GM21619 (cell line): Measurements from ENCODE around the gene POFUT1.
"Not testable (repeated sequence)": the region's sequence is repeated elsewhere in the genome, so short reads cannot be mapped to it uniquely, and the experiment has no call there.

Experiments
- ATAC-seq: cut with Tn5 transposase; IDR thresholded peaks from one replicate; pipeline ENCODE4 v1.9.1; 2021; ENCODE audit not compliant: unreplicated experiment

The POFUT1 gene

DNA sequence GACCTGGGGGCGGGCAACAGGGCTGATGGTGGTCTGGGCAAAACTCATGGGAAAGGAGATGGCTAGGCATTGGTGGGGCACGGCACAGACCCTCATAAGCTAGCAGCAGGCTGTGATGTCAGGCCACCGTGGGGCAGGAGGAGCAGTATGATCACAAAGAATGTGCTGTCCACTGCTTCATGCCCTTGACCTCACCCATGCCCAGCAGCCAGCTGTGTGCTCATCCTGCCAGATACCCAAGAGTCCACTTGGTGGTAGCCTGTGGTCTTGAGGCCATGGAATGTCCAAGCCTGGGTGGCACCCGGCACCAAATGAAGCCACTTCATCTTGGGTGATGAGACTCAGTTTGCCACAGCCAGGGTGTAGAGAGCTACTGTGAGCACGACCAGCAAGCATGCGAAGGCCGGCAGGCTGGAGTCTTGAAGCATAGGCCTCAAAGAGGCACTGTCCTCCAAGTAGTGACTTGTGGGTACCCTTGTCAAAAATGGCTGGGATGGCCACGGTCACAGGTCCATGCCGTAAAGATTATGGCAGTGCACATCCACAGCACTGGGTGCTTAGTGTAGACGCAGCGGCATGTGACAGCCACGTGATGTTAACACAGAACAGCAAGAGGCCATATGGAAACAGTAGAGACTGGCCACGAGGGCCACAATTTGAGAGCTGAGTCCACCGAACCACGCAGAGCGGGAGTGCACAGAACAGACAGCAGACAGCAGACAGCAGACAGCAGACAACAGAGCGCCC, 19.1 kb upstream of the POFUT1 start:
- no peak for ATAC-seq

GRCh38 chr20:32189123-32189410, 18.6 kb upstream of the POFUT1 start:
- no peak for ATAC-seq

GRCh38 chr20:32189691-32190615, 17.7 kb upstream of the POFUT1 start:
- no peak for ATAC-seq

- ATAC-seq, result no peak
These were observed 16.9 kb upstream of the POFUT1 start for GRCh38 chr20:32190616-32191415.

GRCh38 chr20:32191422-32191821, 16.3 kb upstream of the POFUT1 start:
- no peak for ATAC-seq

DNA sequence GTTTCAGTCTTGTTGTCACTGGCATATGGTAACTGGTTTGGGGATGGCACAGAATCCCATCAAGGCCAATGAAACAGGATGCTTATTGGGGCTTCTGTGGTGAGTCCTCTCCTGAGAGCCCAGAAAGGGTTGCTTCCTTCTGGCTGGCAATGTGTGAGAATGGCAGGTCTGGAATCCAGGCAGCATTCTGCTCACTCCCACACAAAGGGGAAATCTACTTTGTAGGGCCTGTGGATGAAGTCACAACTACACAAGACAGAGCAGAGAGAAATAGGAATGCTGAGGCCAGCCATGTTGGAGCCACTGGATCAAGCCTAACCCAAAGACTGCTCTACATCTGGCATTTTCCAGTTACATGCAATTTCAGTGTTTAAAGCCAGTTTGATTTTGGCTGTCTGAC, 15.8 kb upstream of the POFUT1 start:
- no peak for ATAC-seq

- no peak for ATAC-seq
These were observed 15.0 kb upstream of the POFUT1 start for GRCh38 chr20:32192698-32193097.

DNA sequence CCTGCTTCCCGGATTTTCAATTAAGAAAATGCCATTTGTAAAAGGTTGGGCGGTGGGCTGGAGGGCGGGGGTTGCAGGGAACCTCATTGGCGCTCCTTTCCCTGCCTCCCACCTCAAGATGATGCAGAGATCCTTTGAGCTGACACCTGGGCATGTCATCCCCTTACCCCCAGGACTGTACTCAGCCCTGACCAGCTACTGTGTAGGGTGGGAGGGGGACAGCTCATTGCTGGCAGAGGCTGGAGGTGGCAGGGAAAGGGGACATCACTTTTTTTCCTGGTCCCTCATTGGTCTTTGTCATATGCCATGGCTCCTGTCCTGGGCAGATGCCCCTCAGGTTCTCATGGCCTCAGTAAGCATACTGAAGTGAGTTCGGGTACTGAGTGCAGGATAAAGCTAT, 14.3 kb upstream of the POFUT1 start:
- not testable (repeated sequence) for ATAC-seq

- no peak for ATAC-seq
These were observed 13.7 kb upstream of the POFUT1 start for GRCh38 chr20:32193996-32194395.

DNA sequence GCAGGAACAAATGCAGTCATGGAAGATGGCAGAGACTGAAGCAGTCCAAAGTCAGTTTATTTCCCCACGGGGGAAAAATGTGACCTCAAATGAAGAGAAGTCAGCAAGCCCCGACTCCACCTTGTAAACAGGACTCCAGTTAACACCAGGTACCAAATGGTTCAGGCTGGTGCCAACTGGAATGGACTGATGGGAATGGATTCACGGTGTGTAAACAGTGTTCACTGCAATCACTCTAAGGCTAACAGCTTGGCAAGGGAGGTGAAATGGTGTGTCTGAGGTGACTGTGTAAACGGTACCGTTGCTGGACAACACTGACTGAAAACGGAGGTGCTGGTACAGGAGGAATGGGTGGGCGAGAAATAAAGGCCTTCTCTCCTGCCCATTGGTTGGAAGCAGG, 12.1 kb upstream of the POFUT1 start:
- no peak for ATAC-seq

- ATAC-seq, result not testable (repeated sequence)
These were observed 11.1 kb upstream of the POFUT1 start for GRCh38 chr20:32196613-32197012.

DNA sequence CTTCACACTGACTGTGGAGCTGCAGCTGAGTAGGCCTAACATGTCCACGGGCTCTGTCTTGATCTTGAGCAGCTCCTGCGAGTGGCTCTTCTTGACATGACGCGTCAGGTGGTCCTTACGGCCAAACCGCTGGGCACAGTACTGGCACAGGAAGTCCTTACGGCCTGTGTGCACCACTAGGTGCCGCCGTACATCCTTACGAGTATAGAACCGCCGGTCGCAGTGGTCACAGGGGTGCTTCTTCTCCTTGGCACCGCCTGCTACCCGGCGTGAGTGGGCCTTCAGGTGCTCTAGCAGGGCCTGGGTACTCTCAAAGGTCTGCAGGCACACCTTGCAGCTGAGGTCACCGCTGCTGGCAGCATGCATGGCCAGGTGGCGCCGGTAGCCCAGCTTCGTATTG, 10.5 kb upstream of the POFUT1 start:
- ATAC-seq, result not testable (repeated sequence)

DNA sequence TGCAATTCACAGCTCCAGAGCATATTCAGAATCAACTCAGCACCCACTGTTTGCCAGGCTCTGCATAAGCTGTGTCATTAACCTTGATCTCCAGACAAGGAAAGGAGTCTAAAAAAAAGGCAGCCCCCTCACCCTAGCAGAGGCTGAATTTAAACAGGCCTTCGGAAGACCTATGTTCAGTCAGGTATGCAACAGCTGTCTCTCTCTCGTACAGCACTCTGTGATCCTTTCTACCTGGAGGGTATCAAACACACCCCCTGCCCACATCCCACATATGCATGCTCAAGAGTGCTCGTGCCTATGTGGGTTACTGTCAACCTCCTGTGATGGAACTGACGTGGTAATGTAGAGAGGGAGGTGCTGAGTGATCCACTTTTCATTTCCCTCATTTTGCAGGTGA, 8.7 kb upstream of the POFUT1 start:
- ATAC-seq, result no peak

DNA sequence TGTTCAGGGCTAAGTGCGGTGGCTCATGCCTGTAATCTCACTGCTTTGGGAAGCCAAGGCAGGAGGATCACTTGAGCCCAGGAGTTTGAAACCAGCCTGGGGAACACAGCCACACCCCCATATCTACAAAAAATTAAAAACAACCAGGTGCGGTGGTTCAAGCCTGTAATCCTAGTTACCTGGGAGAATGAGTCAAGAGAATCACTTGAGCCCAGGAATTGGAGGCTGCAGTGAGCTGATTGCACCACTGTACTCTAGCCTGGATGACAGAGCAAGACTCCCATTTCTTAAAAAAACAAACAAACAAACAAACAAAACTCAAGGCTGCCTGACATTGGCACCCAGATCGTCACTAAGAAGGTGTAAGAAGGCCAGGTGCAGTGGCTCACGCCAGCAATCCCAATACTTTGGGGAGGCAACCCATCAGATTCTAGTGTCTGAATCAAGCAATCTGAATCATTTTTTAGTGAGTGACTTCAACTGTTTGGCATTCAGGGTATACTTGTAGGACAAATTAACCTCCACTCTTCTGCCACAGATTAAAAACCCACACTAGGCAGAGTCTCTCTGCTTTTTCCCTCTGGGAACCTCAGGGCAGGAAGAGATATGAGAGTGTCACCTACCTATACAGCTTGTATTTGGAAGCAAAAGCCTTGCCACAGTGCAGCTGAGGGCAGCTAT, 6.2 kb upstream of the POFUT1 start:
- ATAC-seq, result no peak

GRCh38 chr20:32201977-32202363, 5.7 kb upstream of the POFUT1 start:
- ATAC-seq, result no peak

DNA sequence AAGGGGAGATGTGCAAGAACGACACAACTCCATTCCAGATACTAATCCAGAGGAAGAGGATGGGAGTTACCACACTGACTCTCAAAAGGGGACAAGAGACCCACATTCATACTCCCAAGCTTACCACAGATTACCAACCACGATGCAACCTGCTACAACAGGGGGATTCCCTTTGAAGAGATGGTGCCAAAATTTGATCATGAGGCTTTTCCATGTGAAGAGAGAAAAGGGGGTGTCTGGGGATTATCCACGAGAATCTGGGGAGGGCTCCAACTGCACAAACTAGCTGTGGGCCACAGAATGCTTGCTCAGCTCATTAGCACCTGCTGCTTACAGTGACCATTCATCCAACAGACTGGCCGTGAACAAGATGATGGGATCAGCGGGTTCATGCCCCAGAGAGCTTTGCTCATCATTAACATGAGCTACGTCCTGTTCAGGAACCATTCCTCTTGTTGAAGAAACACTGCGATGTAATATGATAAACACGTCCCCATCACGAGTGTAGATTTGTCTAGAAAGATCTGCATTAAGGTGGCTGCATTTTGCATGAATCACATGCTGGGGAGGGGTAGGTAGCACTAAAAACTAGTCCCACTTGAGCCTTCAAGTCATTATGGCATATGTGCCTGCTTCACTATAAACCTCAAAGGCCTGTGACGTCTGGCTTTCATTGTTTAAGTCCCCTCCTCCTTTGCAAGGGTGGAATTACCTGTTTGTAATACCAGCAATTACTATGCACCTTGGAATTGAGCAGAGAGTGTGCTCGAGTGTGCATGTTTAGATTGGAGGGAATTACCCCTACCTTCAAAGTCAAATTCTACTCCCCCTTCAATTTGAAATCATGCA, 4.1 kb upstream of the POFUT1 start:
- no peak for ATAC-seq

DNA sequence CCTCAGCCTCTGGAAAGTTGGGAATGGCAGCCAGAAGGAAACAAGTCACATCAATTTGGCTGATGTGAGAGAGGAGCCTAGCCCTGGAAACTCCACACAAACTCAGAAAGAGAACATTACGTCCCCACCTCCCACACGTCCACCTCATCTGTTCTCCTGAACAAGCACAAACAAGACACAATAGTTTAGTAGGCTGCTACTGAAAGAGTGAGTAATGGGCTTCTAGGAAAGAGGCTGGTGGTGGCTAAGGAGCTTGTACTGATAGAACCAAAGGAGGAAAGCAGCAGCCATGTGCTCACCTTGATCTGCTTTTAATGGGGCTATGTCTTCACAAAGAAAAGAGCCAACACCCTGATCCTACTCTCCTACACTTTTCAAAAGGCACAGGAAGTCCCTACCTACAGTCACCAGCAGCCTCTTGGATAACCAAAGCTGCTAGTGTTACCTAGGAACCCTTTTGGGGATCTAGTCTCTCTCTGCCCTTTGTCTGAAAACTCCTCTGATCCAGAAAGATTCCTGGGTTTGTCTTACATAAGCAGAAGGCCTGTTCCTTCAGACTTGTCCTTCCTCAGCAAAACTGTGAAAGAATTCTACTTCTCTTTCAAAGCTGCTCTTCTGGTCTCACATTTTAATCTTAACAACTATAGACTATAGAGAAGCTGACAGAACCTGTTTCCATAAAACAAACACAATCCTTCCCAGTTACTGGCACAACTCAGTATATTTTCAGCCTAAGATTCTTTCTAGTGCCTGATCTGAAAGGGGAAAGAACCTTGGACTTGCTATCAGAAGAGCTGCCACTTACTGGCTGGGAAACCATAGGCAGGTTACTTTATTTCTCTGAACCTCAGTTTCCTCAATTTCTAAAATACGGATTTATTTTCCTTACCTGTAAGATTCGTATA, 3.2 kb upstream of the POFUT1 start:
- no peak for ATAC-seq

GRCh38 chr20:32205110-32205842, 2.4 kb upstream of the POFUT1 start:
- ATAC-seq, result no peak
